ENCODE data around the gene ADAMTS13.

DNA sequence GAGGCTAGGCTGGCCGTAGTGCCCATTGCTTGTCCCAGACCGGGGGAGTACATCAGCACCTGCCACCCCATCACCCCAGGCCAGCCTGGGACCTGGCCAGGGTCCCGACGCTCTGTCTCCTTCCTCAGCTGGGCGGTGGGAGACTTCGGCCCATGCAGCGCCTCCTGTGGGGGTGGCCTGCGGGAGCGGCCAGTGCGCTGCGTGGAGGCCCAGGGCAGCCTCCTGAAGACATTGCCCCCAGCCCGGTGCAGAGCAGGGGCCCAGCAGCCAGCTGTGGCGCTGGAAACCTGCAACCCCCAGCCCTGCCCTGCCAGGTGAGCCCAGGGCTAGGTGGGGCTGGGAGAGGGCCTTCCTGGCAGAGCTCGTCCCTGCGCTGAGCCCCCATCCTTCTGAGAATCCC is 21.1 kb downstream of the ADAMTS13 start:
- no peak for TF ChIP-seq POLR2A (IDR thresholded peaks at IDR 0.05)
- TF ChIP-seq, protein P1, sequence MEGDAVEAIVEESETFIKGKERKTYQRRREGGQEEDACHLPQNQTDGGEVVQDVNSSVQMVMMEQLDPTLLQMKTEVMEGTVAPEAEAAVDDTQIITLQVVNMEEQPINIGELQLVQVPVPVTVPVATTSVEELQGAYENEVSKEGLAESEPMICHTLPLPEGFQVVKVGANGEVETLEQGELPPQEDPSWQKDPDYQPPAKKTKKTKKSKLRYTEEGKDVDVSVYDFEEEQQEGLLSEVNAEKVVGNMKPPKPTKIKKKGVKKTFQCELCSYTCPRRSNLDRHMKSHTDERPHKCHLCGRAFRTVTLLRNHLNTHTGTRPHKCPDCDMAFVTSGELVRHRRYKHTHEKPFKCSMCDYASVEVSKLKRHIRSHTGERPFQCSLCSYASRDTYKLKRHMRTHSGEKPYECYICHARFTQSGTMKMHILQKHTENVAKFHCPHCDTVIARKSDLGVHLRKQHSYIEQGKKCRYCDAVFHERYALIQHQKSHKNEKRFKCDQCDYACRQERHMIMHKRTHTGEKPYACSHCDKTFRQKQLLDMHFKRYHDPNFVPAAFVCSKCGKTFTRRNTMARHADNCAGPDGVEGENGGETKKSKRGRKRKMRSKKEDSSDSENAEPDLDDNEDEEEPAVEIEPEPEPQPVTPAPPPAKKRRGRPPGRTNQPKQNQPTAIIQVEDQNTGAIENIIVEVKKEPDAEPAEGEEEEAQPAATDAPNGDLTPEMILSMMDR (IDR thresholded peaks at IDR 0.05) = no peak
- no peak for TF ChIP-seq EP300 (IDR thresholded peaks at IDR 0.05)

Measured in gastroesophageal sphincter (tissue), 3 donors.